NCI-H748 (cell line): ENCODE results near the gene GSAP.
A peak's percentile ranks its signal among the peaks of the same experiment; 100 is the strongest.
"Not testable (repeated sequence)": the region's sequence is repeated elsewhere in the genome, so short reads cannot be mapped to it uniquely, and the experiment has no call there.

Source experiments
- DNase-seq: peaks from one replicate; lab custom pipeline; 2025; ENCODE audit not compliant: unreplicated experiment; lab: John Stamatoyannopoulos, UW

The GSAP gene

DNA sequence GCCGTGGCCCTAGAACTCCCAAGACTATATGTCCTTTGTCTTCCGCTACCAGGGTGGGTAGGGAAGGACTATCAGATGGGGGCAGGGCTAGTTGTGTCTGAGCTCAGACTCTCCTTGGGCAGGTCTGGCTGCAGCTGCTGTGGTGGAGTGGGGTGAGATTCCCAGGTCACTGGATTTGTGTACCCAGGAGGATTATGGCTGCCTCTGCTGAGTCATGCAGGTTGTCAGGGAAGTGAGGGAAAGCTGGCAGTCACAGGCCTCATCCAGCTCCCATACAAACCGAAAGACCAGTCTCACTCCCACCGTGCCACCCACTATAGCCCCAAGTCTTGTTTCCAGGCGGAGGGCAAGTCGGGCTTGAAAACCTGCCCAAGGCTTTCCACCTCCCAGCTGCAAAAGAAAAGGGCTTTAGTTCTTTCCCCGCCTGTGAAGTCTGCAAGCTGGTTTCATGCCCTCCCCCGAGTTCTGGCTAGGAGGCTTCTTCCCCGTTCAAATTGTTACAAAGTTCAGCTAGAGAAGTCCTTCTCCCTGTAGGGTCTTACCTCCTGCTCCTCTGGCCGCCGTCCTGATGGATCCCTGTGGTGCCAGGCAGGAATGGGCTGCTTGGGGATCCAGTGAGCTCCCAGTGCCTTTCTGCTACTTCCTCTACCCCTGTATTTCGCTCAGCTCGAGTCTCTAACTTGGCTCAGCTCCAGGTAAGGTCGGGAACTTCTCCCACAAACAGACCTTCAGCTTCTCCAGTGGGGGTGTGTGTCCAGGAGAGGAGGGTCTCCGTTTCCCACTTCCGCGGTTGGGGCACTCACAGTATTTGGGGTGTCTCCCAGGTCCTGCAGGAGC, 109.7 kb downstream of the GSAP start:
- DNase-seq: no peak

DNA sequence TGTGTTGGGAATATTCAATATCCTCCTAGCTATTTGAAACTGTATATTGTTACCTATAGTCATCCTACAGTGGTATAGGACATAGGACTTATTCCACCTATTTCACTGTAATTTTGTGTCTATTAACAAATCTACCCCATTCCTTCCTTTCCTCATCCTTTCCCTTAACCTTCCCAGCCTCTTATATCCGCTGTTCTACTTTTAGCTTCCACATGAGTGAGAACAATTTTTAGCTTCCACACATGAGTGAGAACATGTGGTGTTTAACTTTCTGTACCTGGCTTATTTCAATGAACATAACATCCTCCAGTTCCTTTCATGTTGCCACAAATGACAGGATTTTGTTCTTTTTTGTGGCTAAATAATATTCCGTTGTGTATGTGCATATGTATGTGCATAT, 120.6 kb downstream of the GSAP start:
- DNase-seq: no peak

GRCh38 chr7:77293046-77293445, 123.1 kb downstream of the GSAP start:
- no peak for DNase-seq

- no peak for DNase-seq
Measured at GRCh38 chr7:77290425-77290824, 125.7 kb downstream of the GSAP start.

DNA sequence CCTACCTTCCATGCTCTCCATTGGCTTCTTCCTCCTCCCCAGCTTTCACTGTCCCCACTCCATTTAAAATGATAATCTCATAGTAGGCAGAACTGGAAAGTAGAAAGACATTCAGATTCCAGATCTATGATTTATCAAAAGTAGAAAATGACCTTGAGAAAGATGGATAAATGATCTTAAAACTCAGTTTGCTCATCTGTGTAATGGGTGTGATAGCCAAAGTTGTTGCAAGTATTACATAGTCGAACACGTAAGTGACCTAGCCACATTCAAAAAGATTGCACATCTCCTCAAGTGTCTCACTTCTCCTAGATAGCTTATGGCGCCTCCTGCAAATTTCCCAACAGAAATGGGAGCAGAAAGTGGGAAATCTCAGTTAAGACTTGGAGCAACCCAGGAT, 126.8 kb downstream of the GSAP start:
- no peak for DNase-seq

GRCh38 chr7:77288676-77289320, 127.4 kb downstream of the GSAP start:
- DNase-seq: peak; percentile 45

DNA sequence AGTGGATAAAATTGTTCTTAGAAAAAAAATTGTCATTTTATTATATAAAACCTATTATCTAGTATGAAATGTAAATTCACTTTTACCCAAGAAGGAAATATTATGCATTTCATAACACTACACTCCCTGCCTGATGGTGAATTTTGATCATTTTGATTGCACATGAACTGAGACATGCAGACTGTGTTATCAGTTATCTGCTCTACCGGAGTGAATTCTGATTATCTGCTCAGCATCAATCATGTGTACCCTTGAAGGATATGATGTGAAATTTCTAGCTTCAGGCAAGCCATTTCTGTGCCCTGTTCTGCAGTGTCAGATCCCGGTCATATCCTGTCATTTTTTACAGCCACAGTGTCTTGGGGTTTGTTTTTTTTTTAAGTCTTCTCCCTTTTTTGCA, 131.5 kb downstream of the GSAP start:
- no peak for DNase-seq

- no peak for DNase-seq
Measured at GRCh38 chr7:77284005-77284404, 132.1 kb downstream of the GSAP start.

DNA sequence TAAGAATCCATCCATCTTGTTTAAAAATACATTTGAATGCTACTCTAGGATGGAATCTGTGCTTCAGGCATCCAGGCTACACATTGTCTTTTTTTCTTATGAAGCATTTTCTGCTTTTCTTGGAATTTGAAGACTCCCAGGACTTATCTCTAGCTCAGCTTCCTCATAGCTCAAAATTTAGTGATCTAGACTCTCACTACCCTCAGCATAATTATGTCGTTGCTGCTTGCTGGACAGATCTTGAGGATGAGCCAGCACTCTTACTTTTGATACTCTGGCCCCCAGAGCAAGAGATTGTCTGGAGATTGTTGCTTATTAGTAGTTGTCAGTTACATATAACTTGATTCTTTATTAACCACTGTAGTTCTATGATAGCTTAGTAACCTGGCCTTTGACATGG, 133.3 kb downstream of the GSAP start:
- no peak for DNase-seq

DNA sequence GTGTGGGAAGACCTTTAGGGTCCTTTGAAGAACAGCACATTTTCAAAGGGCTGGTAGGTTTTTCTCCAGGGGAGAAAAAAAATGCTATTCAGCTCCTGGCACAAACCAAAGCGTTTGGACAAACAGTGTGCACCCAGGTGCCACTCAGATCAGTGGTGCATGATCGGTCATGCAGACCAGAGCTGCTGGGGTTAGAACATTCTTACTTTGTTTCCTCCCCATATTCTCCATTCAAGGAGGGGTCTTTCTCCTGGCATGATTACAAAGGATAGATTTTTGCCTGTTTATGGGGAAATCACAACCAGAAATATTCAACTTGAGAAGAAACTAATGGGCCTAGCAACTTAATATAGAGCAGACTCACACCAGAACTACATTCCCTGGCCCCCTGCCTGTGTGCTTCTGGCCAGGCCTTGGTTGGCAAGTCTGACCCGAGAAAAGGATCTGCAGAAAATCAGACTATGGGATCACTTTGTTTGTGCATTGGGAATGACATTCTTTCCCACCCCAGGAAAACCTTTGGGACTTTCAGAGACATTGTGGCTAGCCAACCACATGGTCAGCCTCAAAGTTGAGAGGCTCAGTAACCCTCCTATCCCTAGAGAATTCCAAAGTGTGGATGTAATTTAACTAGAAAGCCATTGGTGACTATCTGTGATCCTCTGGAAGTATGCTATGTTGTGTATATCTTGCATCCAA, 134.2 kb downstream of the GSAP start:
- no peak for DNase-seq

DNA sequence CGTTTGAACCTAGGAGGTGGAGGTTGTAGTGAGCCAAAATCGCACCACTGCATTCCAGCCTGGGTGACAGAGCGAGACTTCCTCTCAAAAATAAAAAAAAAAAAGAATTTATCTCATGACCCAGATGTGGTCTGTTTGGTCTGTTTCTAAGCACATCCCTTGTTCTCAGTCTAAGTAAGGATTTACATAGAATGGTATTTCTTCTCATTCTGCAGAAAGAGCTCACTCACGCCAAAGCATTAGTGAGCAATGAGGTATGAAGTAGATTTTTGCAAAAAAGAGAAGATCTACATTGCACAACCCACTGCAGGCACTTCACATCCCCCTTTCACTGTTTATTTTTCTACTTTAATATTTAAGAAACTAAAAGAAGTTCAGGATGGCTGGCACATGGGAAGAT, 140.0 kb downstream of the GSAP start:
- no peak for DNase-seq

DNA sequence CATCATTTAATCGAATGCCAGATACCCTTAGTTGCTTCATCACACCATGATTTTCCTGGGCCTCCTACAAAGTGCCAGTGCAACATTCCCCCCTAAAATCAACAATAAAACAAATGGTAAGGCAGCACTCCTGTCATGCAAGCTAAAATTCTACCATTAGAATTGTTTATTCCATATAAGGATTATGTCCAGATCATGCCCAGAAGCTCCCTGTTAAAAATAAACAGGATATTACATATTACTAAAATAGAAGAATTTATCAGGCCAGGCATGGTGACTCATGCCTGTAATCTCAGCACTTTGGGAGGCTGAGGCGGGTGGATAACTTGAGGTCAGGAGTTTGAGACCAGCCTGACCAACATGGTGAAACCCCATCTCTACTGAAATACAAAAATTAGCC, 140.5 kb downstream of the GSAP start:
- not testable (repeated sequence) for DNase-seq

- DNase-seq: no peak
Measured at GRCh38 chr7:77271766-77272165, 144.4 kb downstream of the GSAP start.

- DNase-seq: no peak
Measured at GRCh38 chr7:77270094-77270480, 146.1 kb downstream of the GSAP start.

- no peak for DNase-seq
Measured at GRCh38 chr7:77269360-77270093, 146.6 kb downstream of the GSAP start.

GRCh38 chr7:77266291-77266794, 149.8 kb downstream of the GSAP start:
- DNase-seq: no peak

- no peak for DNase-seq
Measured at GRCh38 chr7:77265666-77266065, 150.5 kb downstream of the GSAP start.

DNA sequence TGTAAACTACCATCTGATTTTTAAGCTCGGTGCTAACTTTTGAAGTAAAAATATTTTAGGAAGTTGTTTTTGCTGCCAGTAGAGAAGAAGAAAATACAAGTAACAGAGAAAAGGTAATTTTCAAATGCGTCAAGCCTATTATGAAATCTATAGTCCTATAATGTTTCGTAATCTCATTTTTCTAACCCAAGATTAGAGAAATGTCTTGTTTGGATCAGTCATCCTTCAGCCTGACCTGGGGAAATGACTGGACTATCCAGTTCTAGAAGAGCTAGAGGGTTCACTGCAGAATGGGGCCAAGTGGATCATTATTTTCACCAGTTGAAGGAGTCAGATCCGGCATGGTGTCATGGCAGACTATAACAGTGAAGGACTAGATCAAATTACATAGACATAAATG, 153.8 kb downstream of the GSAP start:
- DNase-seq: no peak
